HG03175 (cell line): Measurements from ENCODE around the gene EID3.

Source experiments
- ATAC-seq: cut with Tn5 transposase; IDR thresholded peaks from one replicate; pipeline ENCODE4 v1.9.1; 2021; ENCODE audit warnings: mild to moderate bottlenecking, moderate library complexity; ENCODE audit not compliant: unreplicated experiment

Gene EID3

DNA sequence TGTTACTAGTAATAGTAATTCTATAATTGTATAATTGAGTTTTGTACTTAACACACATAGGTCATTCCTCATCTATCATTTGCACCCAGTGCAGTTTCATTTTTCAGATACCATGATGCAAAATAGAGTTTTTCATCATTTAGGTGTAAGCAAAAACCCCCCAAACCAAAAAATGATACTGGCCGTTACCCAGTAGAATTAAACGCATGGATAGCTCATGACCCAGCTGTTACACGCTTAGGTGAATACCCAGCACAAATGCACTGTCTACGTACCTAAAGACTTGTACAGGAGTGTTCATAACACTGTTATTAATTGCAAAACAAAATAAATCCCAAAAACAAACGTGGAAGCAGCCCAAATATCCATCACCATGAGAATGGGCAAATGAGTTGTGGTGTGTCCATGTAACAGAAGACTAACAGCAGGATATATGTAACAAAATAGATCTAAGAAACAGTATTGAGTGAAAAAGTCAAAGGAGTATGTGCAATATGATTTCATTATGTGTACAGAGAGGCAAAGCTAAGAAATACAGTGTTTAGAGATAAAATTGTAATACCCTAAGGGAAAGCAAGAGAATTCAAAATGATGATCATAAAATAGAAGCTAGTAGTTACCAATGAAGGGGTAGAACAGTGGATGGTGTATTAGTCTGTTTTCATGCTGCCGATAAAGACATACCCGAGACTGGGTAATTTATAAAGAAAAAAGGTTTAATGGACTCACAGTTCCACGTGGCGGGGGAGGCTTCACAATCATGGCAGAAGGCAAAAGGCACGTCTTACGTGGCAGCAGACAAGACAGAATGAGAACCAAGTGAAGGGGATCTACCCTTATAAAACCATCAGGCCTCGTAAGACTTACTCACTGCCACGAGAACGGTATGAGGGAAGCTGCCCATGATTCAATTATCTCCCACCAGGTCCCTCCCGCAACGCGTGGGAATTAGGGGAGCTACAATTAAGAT, 49.8 kb downstream of the EID3 start:
- no peak for ATAC-seq

DNA sequence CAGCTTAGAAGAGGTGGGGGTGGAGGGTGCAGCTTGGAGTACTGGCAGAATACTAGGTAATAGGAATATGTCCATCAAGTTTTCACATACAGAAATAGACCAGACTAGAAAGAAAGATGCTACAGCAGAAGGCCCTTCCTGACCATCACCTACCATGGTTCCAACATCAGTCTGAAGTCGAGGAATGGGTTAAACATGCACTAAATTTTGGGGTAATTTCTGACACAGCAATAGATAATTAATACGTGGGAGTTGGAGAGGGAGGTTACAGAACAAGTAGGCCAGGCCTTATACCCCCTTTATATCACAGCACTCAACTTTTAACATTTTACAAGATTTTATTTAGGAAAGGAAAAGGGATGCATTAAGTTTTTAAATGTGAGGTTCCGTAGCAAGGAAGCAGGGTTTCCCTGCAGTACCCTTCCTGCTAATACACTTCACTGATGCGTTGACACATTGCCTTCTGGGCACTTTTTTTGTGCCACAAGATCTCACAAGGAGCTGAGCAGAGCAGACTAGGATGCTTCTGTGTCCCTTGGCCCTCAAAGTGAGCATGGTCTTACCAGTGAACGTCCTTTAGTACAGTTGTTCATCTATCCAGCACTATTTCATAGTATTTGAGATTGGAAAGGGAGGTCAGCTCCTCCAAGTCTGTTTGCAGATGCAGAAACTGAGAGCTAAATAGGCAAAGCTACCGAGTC, 50.8 kb downstream of the EID3 start:
- ATAC-seq = no peak
